Astrocyte of the spinal cord (primary cell): ENCODE data around the gene DGCR2.
"Not testable (repeated sequence)": the region's sequence is repeated elsewhere in the genome, so short reads cannot be mapped to it uniquely, and the experiment has no call there.

ENCODE experiments used
- DNase-seq: peaks from one replicate; pipeline ENCODE4 v3.0.0; 2011; ENCODE audit warnings: low read depth, low spot score
- H3K4me3 ChIP-seq: 2 replicates; pipeline ENCODE4 v1.5.1; 2011; ENCODE audit warnings: low read depth, mild to moderate bottlenecking, low read length, moderate library complexity
- in situ Hi-C: cut with HindIII; loops from 2 replicates; pipeline ENCODE4 v1.10.0; 2017; ENCODE audit warnings: low sequenced_read_pairs
- TF ChIP-seq, protein P1 (sequence below): IDR thresholded peaks from 2 replicates; pipeline ENCODE4 v1.5.1; 2012; ENCODE audit warnings: low read depth, mild to moderate bottlenecking, low read length, inconsistent platforms

Gene DGCR2

DNA sequence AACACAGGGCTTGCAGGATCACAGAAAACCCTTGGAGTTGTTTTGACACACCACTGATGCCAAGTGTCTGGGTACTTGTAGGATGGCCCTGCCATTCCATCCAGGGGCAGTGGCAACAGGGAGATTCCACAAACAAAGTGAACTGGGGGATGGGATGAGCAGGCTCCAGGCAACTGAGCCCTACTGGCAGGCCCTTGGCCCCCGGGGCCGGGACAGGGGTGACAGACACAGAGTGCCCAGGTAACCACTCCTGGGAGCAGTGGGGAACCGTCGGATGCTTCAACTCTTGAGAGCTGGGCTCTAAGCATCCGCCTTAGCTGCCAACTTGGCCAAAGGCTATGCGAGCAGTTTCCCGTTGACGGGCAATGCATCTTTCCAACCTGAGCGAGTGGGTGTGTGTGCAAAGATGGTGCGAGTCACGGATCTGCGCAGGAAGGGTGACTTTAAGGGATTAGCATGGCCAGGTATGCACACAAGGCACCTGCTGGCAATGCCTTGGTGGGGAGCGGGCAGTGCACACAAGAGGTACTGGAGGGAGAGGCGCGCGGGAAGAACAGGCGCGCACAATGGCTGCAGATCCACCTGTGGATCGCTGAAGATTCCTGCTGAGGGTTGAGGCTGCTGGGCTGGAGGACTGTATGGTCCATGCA is 103.1 kb downstream of the DGCR2 start:
- DNase-seq: no peak
- TF ChIP-seq, protein P1, sequence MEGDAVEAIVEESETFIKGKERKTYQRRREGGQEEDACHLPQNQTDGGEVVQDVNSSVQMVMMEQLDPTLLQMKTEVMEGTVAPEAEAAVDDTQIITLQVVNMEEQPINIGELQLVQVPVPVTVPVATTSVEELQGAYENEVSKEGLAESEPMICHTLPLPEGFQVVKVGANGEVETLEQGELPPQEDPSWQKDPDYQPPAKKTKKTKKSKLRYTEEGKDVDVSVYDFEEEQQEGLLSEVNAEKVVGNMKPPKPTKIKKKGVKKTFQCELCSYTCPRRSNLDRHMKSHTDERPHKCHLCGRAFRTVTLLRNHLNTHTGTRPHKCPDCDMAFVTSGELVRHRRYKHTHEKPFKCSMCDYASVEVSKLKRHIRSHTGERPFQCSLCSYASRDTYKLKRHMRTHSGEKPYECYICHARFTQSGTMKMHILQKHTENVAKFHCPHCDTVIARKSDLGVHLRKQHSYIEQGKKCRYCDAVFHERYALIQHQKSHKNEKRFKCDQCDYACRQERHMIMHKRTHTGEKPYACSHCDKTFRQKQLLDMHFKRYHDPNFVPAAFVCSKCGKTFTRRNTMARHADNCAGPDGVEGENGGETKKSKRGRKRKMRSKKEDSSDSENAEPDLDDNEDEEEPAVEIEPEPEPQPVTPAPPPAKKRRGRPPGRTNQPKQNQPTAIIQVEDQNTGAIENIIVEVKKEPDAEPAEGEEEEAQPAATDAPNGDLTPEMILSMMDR: no peak

DNA sequence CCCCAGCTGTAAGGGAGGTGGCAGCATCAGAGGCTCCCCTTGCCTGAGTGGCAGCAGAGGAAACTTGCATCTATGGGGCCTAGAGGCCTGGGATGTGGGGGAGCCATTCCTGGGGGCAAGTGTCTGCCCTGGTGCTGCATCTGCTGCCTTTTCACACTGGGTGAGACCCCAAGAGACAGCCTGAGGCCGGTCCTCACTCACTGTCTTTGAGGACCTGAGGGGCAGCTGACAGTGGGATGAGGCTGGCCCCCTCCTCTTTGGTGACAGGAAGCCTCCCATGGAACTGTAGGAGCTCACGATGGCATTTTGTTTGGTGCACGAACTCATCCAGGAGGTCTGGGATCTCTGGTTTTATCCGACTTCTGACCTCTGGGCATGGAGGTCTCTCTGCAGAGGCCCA is 104.0 kb downstream of the DGCR2 start:
- in situ Hi-C loops: no loop called here
- DNase-seq: no peak
- TF ChIP-seq, protein P1: no peak
- no peak overlapping the region for H3K4me3 ChIP-seq

More for the DNA sequence above, 103.1 kb downstream of the DGCR2 start:
- in situ Hi-C loops: no loop called here
- no peak overlapping the region for H3K4me3 ChIP-seq

DNA sequence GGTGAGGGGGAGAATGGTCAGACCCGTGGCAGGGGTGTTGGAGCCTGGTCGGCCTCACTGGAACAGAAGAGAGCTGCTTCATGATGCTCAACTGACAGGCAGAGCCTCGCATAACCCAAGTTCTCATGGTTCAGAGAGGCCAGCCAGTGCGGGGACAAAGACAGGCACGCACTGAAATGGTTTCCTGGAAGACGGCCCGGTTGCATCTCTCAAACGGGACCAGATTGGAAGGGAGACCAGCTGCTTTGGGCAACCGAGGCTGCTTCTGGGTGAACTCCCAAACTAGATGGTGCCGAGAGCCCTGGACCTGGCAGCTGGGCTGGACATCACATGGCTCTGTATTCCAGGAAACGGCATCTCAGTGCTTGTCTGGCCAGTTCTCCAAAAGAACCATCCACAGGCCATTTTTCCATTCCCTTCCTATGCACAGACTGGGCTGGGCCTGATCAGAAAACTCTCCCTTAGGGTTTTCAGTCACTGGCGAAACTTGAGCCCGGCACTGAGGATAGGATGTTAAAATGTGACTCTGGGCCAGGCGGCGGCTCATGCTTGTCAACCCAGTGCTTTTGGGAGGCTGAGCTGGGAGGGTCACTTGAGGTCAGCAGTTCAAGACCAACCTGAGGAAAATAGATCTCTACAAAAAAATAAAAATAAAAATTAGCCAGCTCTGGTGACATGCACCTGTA is 106.0 kb downstream of the DGCR2 start:
- DNase-seq: no peak
- in situ Hi-C loops: no loop called here
- H3K4me3 ChIP-seq: no peak overlapping the region
- TF ChIP-seq, protein P1: no peak

DNA sequence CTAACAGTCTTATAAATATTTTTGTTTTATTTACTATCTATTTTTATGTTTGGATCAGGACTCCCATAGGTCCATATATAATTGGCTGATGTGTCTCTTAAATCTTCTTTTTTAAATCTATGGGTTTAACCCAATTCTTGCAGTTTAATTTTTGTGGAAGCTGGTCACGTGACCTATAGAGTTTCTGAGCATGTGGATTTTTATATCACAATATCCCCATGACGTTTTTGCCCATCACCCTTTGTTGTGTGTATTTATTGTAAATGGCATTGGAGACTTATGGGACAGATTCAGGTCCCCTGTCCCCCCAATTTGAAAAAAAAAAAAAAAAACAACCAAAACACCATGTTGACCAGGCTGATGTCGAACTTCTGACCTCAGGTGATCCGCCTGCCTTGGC is 107.3 kb downstream of the DGCR2 start:
- DNase-seq: no peak
- TF ChIP-seq, protein P1: no peak
- no peak overlapping the region for H3K4me3 ChIP-seq
- in situ Hi-C loops: no loop called here

DNA sequence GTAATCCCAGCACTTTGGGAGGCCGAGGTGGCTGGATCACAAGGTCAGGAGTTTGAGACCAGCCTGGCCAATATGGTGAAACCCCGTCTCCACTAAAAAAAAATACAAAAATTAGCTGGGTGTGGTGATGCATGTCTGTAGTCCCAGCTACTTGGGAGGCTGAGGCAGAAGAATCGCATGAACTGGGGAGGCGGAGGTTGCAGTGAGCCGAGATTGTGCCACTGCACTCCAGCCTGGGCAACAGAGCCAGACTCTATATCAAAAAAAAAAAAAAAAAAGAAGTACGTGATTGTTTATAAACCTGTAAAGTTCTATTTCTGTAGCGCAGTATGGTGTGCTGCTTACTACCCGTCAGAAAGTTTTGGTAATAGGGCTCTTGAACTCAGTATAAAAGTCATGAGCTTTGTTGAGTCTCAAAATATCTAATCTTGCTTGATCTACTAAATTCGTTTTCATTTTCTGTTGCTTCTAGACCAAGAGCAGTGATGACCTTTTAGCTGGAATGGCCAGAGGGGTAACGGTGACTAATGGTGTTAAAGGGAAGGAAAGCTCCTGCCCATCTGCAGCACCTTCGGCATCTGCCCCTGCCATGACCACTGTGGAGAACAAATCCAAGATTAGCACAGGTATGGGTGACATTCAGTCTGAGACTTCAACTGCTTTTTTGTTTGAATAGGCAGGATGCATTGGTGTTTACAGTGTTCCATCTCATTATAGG is 108.2 kb downstream of the DGCR2 start:
- DNase-seq, in situ Hi-C loops: not testable (repeated sequence)

DNA sequence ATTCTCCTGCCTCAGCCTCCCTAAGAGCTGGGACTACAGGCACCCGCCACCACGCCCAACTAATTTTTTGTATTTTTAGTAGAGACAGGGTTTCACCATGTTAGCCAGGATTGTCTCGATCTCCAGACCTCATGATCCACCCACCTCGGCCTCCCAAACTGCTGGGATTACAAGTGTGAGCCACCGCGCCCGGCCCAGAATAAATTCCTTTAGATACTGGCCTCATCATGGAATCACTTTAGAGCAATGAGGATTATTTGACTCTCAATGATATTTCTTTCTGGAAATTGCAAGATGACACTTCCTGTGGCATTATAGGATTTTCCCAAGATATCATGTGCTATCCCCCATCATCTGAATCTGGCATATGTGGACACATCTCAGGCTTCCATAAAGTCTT is 108.8 kb downstream of the DGCR2 start:
- H3K4me3 ChIP-seq, DNase-seq, in situ Hi-C loops: not testable (repeated sequence)

More for the DNA sequence above, 108.2 kb downstream of the DGCR2 start:
- H3K4me3 ChIP-seq: not testable (repeated sequence)

DNA sequence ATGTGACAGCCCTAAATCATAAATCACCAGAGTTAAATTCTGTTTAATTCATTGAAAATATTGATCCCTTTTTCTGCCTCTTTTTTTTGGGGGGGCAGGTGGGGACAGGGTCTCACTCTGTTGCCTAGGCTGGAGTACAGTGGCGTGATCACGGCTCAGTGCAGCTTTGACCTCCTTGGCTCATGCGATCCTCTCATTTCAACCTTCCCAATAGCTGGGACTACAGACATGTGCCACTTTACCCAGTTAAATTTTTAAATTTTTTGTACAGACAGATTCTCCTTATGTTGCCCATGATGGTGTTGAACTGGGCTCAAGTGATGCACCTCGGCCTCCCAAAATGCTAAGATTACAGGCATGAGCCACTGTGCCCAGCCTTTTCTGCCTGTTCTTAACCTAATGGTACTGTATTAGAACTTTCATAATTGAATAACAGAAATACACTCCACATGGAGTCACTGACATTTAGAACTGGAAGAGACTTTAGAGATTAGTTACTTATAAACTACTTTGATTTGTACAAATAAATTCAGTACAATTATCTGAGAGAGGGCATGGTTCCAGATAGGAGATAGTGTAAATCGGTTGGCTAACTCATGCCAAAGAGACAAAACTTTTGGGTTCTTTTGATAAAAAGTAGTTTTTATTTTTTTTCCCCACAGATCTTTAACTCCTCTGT is 109.8 kb downstream of the DGCR2 start:
- no peak for DNase-seq

DNA sequence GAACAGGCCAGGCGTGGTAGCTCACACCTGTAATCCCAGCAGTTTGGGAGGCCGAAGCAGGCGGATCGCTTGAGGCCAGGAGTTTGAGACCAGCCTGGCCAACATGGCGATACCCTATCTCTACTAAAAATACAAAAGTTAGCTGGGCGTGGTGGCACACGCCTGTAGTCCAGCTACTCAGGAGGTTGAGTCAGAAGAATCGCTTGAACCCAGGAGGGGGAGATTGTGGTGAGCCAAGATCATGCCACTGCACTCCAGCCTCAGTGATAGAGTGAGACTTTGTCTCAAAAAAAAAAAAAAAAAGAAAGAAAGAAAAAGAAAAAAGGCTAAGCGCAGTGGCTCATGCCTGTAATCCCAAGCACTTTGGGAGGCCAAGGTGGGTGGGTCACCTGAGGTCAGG is 110.6 kb downstream of the DGCR2 start:
- DNase-seq, H3K4me3 ChIP-seq, in situ Hi-C loops: not testable (repeated sequence)

More for the DNA sequence above, 109.8 kb downstream of the DGCR2 start:
- TF ChIP-seq, protein P1: no peak
- no peak overlapping the region for H3K4me3 ChIP-seq
- in situ Hi-C loops: no loop called here
